SH-SY5Y (cell line): ENCODE data around the gene LYSMD4.

Experiments
- GATA2 ChIP-seq: IDR thresholded peaks from 2 replicates; pipeline ENCODE4 v1.6.1; 2011; ENCODE audit warnings: mild to moderate bottlenecking, low read depth, low read length
- GATA3 ChIP-seq: IDR thresholded peaks from 2 replicates; pipeline ENCODE4 v1.6.1; 2011; ENCODE audit warnings: low read depth, mild to moderate bottlenecking, low read length, moderate library complexity

DNA sequence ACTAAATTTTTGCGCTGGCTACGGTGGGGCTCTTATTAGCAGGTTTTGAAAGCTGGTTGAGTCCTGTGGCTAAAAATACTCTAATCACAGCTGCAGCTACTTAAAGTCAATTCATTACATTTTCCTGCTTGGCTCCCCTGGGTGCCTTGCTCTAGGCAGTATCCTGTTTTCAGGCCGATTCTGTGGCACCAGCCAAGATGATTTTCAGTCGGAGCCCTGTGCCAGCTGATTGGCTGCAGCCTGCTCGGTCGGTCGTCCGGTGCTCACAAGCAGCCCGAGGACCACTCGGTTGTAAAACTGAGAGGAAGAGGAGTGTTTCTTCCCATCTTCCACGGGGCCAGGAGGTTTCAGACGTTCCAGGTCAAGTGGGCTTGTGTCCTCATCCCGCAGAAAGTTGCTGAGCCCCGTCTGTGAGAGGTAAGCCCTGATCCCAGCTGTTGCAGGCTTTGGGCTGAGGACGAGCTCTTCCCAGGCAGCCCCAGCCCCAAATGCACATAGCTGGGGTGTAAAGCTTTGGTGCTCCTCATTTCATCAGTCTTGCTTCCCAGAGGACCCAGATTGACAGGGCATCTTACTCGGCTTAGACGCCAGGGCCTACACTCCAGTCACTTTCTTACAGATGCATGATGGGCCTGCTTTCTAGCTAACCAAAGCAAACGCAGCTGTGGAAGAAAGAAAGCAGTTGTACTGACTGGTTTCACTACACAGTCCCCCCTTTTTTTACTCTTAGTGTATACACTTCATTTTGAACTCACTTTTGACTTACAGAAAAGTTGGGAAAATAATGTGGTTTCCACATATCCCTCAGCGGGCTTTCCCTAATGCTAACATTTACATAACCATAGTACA, 15.9 kb downstream of the LYSMD4 start:
- TF ChIP-seq GATA2 (no peak), GATA3 (no peak)
